HG03103 (cell line): Measurements from ENCODE around the gene LRMDA.

Source experiments
- ATAC-seq: cut with Tn5 transposase; IDR thresholded peaks from one replicate; pipeline ENCODE4 v1.9.1; 2021; ENCODE audit warnings: low read depth; ENCODE audit not compliant: unreplicated experiment

Gene LRMDA

DNA sequence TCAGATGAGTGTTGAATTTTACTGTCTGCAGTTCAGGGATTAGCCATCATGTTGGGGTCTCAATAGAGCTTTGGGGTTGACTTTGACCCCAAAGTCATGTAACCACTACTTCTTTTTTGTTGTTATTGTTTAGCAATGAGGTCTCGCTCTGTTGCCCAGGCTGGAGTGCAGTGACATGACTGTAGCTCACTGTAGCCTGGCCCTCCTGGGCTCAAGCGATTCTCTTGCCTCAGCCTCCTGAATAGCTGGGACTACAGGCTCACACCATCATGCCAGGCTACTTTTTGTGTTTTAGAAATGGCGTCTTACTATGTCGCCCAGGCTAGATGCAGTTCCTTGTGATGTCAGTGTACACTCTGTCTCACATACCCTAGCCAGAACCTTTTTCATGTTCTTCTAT lies 598.4 kb downstream of the LRMDA start:
- ATAC-seq = no peak

DNA sequence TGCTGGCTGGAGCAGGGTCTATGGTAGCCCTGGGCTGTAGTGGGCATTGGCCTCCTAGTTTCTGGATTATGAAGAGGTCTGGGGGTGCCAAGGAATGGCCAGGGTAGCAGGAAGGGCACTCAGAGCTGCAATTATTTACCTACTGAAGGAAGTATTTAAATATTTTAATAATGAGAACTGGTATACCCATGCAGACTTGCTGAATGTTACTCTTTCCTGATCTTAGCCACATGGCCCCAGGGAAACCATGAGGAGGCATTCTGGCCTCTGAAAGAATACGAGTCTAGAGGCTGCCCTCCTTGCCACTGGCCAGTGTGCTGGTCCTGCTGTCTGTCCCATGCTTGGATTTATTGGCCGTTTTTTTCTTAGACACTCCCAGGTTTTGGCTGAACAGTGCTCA lies 599.7 kb downstream of the LRMDA start:
- ATAC-seq = no peak

- no peak for ATAC-seq
Observed at GRCh38 chr10:76031769-76032699, 600.6 kb downstream of the LRMDA start.

DNA sequence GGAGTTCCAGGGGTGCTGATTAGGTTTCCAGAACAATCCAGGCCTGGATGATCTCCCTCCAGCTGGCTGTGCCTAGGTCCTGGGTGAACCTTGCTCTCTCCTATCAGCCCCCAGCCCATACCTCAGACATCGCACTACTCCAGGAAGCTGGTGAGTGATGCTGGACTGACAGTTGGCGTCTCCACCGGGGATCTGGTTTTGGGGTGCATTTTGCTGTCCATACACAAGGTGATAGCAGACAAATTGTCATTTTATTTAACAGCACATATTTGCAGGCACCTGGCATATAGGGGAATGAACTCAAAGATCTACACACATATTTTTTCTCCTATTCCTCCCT lies 601.2 kb downstream of the LRMDA start:
- no peak for ATAC-seq

GRCh38 chr10:76033457-76034196 lies 602.2 kb downstream of the LRMDA start:
- no peak for ATAC-seq

DNA sequence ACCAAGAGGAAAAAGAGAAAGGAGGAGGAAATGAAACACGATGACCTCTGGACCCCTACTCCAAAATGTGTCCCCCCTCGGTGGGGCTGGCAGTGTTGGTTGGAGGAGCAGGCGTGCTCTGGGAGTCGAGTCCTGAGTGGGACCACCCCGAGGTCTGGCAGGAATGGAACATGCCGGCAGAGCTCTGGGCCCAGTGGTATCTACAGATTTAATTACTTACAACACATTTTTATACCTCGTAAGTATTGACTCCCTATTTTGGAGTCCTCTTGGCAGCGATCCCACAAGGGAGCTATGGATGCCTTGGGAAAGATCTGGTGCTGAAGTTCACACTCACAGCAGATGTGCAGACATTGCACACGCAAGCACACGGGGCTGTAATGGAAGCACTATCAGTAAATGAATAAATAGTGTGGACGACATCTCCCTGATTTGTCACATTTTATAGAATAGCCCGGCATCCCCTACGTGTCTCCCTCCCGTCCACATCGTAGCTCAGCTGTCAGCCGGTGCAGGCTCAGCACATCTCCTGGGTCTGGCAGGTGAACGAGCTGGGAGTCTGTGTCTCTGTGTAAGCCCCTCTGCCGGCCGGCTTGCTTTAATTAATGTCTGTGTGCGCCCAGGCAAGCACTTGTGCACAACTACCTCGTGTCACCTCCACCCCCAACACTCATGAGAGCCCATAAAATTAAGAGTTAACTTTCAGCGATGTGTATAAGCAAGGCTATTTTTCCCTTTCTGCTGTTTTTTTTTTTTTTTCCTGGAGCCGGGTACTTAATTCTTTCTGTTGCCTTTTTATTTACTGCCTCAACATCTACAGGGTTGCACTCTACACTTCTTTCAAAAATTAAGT lies 603.2 kb downstream of the LRMDA start:
- no peak for ATAC-seq

GRCh38 chr10:76035206-76036110 lies 604.0 kb downstream of the LRMDA start:
- no peak for ATAC-seq

DNA sequence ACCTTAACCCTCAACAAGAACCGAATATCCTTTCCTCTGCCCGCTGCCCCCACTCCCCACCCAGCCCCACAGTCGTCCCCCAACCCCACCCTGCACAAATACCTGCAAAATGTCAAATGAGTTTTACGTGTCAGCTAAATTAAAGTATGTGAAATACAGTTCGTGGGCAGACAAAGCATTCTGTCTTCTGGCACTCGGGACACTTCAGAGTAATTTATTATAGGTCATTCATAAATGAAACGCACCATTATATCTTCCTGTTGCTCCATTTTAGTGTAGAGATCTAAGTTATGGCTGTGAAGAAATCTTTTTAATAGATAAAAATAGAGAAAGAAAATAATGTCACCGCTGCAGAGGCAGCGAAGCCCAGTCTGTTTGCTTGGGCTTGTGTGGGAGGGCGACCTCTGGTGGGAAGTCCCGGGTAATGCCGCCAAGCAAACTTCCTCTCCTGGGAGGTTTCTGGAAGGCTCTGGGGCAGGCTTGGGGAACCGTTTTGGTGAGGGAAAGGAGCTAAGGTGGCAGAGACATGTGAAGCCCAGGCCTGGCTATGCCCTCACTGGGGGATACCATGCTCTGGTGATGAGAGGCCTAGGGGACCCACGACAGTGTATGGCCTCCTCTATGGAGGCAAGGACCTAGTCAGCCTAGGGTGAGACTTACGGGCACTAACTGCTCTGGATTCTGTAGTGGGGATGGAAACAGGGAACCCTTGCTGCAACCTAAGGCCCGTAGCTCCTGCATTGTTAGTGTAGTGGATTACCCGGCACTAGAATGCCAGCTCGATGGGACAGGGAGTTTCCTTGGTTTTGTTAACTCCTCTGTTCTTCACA lies 604.9 kb downstream of the LRMDA start:
- peak; percentile 78 for ATAC-seq

DNA sequence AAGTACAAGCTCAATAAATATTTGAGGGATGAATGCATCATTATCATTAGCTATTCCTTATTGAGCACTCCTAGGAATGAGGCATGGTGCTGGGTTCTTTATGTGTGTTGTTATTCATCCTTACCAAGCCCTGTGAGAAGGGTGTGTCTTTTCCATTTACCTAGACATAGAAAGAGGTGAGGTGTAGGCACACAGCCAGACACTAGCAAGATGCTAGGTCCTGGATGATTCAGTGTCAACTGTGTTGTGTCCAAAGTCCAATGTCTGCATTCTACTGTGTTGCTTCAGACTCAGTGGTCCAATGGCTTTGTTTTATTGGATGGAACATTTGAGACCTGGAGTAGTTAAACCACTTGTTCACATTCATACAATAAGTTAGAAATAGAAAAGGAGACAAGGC lies 605.5 kb downstream of the LRMDA start:
- no peak for ATAC-seq

GRCh38 chr10:76037531-76038155 lies 606.2 kb downstream of the LRMDA start:
- no peak for ATAC-seq

GRCh38 chr10:76038696-76039095 lies 607.3 kb downstream of the LRMDA start:
- no peak for ATAC-seq

DNA sequence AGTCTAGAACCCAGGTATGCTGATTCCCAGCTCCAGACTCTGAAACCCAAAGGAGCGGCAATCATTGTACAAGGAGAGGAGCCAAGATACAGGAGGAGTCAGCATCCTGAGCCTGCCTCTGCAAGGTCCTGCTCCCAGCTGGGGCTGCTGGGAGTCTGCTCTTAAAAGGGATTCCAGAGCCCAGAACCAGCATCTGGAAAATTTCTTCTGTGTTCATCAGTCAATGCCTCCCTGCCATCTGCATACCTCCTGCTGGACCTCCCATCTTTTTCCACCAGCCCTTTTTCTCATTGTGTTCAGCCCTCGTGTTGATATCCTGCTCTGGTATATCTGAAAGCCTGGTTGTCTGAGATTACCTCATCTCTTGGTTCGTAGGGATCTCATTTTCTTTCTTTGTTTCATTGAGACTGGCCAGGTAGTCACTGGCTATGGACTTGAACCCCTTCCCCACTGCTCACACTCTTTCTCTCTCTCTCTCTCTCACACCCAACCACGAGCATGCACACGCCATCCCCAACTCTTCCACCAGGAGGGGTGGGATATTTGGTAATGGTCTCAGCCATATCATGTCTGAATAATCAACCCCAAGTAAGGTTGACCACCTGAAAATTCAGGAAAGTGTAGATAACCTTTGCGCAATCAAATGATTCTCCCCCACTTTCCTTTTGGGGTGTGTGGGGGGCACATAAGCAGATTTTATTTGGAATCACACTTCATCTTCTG lies 608.8 kb downstream of the LRMDA start:
- ATAC-seq = no peak

GRCh38 chr10:76040830-76041220 lies 609.4 kb downstream of the LRMDA start:
- ATAC-seq = no peak

- ATAC-seq = no peak
Observed at GRCh38 chr10:76041551-76041950, 610.1 kb downstream of the LRMDA start.

DNA sequence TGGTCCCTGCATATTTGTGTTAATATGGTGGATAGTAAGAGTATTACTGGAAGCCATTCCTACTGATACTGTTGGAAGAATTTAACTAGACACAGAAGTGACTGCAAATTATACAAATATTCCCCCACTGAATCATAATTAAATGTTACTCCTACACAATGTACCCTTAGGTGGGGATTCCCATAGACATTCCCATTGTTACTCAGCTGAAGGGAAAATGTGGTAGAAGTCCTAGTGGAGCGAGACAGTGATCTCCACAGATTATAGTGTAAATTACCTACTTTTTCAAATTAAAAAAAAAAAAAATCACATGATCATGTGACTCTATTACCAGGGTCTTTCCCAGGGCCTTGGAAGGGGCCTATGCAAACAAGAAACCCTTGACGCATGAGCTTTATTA lies 611.8 kb downstream of the LRMDA start:
- ATAC-seq = no peak

- ATAC-seq = no peak
Observed at GRCh38 chr10:76044751-76045150, 613.3 kb downstream of the LRMDA start.

DNA sequence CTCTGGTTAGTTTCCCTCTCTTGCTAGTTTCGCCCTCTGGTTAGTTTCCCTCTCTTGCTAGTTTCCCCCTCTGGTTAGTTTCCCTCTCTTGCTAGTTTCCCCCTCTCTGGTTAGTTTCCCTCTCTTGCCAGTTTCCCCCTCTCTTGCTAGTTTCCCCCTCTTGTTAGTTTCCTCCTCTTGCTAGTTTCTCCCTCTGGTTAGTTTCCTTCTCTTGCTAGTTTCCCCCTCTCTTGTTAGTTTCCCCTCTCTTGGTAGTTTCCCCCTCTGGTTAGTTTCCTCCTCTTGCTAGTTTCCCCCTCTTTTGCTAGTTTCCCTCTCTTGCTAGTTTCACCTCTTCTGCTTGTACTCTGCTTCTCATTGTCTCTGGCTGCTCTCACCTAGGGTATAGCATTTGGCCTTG lies 613.8 kb downstream of the LRMDA start:
- no peak for ATAC-seq

GRCh38 chr10:76047521-76047920 lies 616.1 kb downstream of the LRMDA start:
- ATAC-seq = no peak
